Measurements from ENCODE around the gene CLECL1. TPM values are rescaled to one million over a fixed set of nuclear protein-coding genes. Genes with fewer than 3 reads are reported as not detected.
"Not testable (repeated sequence)": the region's sequence is repeated elsewhere in the genome, so short reads cannot be mapped to it uniquely, and the experiment has no call there.

CLECL1 gene
- total RNA-seq, 2 donors from 2014 or later = 0.27 TPM; not detected in 1

- no peak for DNase-seq
- intact Hi-C loops (cut with DNase I, micrococcal nuclease) = loop anchor here in 1 of 2 donors (10.0 kb wide), 1 partner anchor 67 kb away; no protein-coding TSS in a partner anchor
- ATAC-seq = no peak
Measured at GRCh38 chr12:9702255-9702654, 30.6 kb downstream of the CLECL1 start.

DNA sequence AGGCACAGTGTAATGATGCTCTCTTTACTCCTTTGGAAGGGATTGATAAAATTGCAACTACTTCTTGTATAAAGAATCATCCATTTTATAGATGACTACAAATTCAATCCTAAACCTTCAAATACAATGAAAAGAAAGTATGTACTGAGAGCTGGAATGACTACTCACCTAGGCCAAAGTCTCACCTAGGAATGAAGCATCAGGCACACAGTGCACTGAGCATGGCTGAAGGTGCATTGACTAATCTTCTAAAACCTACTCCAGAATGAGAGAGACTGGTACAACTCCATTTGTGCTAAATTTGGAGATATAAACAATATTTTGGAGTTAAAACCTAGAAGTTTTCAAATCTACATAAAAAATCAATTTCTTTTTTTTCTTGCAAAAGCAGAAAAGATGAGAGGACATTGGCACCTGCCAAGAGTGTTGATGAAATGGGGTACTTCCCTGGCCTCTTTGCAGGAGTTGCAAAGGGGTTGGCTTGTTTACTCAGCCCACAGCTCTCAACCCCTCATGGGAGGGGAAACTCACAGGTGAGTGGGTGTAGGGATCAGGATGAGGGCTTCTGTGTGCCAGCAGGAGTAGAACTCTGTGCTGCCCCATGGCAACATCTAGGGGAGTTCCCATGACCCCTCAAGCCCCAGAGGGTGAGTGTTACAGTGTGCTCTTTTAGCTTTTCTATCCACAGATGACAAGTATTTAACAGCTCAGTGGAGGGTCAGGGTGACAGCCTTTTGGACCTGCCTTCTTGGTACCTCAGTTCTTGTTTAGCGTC is 31.3 kb downstream of the CLECL1 start:
- no peak for DNase-seq
- no peak for ATAC-seq
- intact Hi-C loops (cut with DNase I, micrococcal nuclease) = loop anchor here in 1 of 2 donors (10.0 kb wide), 1 partner anchor 67 kb away; no protein-coding TSS in a partner anchor

- DNase-seq (no peak), ATAC-seq (no peak)
- intact Hi-C loops (cut with DNase I, micrococcal nuclease) = loop anchor here in 1 of 2 donors (10.0 kb wide), 1 partner anchor 66 kb away; no protein-coding TSS in a partner anchor
Measured at GRCh38 chr12:9700606-9700956, 32.3 kb downstream of the CLECL1 start.

DNA sequence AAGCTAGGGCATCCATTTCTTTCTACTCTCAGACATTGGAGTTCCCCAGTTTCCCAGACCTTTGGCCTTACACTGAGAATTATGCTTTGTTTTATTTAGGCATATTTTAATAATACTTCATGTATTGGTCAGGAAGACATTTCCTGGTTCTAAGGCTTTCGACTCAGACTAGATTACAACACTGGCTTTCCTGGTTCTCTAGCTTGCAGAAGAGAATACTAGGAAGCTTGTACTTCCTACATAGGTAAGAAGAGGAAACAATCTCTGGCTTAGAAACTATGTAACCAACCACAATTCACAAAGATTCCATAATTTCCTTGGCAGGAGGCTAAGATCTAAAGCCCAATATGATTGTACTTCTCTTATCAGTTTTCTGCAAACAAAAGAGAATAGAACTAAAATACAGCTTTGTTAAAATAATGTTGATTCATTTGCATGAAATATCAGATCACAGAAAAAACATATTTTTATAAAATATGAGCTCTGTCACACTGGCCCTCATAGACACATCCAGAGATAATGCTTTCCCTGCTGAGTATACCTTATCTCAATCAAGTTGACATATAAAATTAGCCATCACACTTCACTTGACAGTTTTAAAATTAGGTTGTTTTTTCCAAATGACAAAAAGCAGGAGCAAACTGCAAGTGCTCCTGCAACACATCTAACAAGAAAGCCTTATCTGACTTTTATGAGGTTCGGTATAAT is 32.8 kb downstream of the CLECL1 start:
- intact Hi-C loops (cut with DNase I, micrococcal nuclease) = loop anchor here in 1 of 2 donors (10.0 kb wide), 1 partner anchor 65 kb away; no protein-coding TSS in a partner anchor
- DNase-seq (no peak), ATAC-seq (peak; percentile 37)

- intact Hi-C loops (cut with DNase I, micrococcal nuclease) = no loop called here
- ATAC-seq = no peak
- DNase-seq = no peak
Measured at GRCh38 chr12:9699269-9699897, 33.5 kb downstream of the CLECL1 start.

- DNase-seq = no peak
- ATAC-seq = no peak
- intact Hi-C loops (cut with DNase I, micrococcal nuclease) = no loop called here
Measured at GRCh38 chr12:9698681-9699080, 34.2 kb downstream of the CLECL1 start.

DNA sequence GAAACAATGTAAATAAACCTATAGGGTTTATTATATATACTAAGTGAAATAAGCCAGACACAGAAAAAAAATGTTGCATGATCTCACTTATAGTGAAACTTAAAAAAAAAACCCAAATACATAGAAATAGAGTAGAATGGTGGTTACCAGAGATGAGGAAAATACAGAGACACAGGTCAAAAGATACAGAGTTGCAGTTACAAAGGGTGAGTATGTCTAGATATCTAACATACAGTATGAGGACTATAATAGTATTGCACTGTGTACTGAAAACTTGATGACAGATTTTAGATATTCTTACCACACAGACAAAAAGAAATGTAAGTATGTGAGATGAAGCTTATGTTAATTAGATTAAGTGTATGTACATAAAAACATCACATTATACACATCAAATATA is 35.3 kb downstream of the CLECL1 start:
- ATAC-seq = no peak
- no peak for DNase-seq
- intact Hi-C loops (cut with DNase I, micrococcal nuclease) = no loop called here

- DNase-seq; intact Hi-C loops (cut with DNase I, micrococcal nuclease); ATAC-seq: not testable (repeated sequence)
Measured at GRCh38 chr12:9695661-9696060, 37.2 kb downstream of the CLECL1 start.

GRCh38 chr12:9695150-9695549 is 37.7 kb downstream of the CLECL1 start:
- ATAC-seq; DNase-seq; intact Hi-C loops (cut with DNase I, micrococcal nuclease): not testable (repeated sequence)

DNA sequence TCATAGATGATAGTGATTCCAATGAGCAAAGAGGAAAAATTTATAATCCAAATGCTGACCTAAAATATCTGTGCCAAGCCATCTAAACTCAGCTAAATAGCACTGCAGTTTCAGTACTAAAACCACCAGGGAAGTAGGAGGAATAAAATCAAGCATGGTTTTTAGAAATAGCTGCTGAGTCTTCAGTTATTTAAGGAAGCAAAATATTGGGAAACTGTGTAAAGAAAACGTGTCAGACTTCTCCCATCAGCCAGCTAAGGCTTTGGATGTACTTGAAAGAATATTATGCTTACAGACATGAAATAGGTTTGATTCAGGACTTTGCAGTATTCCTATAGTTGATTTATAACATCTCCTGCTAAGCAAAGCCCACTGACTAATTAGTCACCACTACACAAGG is 38.7 kb downstream of the CLECL1 start:
- intact Hi-C loops (cut with DNase I, micrococcal nuclease) = no loop called here
- DNase-seq (no peak), ATAC-seq (no peak)

DNA sequence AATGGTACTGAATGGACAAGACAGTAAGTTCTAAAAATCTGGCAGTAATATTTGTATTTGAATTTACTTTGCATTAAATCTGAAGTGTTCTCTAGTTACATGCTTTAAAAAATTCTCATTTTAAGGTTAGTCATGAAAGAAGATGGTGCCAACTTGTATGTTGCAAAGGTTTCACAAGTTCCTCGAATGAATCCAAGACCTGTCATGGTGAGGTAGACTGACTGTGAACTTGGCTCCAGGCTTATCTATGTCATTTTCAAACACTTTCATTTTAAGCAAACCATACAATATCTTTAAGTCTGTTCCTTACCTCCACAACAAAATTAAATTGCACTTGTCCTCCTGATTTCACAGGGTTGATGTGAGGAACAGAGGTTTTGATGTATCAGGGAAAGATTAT is 40.0 kb downstream of the CLECL1 start:
- intact Hi-C loops (cut with DNase I, micrococcal nuclease) = no loop called here

DNA sequence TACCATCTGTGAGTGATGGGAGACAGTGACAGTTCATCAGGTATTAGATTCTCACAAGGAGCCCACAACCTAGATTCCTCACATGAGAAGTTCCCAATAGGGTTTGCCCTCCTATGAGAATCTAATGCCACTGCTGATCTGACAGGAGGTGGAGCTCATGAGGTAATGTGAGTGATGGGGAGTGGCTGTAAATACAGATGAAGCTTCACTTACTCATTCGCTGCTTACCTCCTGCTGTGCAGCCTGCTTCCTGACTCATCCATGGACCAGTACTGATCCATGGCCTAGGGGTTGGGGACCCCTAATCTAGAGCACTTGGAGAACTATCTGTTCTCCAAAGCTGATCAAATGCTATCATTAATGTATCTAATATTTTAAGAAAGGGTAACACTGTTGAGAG is 45.7 kb downstream of the CLECL1 start:
- no peak for ATAC-seq
- intact Hi-C loops (cut with DNase I, micrococcal nuclease) = no loop called here
- no peak for DNase-seq

More for the DNA sequence above, 40.0 kb downstream of the CLECL1 start:
- ATAC-seq (no peak), DNase-seq (no peak)

GRCh38 chr12:9685915-9686314 is 47.0 kb downstream of the CLECL1 start:
- no peak for DNase-seq
- ATAC-seq = no peak
- intact Hi-C loops (cut with DNase I, micrococcal nuclease) = no loop called here

- DNase-seq; intact Hi-C loops (cut with DNase I, micrococcal nuclease); ATAC-seq: not testable (repeated sequence)
Measured at GRCh38 chr12:9685366-9685765, 47.5 kb downstream of the CLECL1 start.

DNA sequence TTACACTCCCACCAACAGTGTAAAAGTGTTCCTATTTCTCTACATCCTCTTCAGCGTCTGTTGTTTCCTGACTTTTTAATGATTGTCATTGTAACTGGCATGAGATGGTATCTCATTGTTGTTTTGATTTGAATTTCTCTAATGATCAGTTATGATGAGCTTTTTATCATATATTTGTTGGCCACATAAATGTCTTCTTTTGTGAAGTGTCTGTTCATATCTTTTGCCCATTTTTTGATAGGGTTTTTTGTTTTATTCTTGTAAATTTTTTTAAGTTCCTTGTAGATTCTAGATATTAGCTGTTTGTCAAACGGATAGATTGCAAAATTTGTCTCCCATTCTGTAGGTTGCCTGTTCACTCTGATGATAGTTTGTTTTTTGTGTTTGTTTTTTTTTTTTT is 49.9 kb downstream of the CLECL1 start:
- intact Hi-C loops (cut with DNase I, micrococcal nuclease); ATAC-seq; DNase-seq: not testable (repeated sequence)

- DNase-seq; intact Hi-C loops (cut with DNase I, micrococcal nuclease); ATAC-seq: not testable (repeated sequence)
Measured at GRCh38 chr12:9682508-9682907, 50.4 kb downstream of the CLECL1 start.

DNA sequence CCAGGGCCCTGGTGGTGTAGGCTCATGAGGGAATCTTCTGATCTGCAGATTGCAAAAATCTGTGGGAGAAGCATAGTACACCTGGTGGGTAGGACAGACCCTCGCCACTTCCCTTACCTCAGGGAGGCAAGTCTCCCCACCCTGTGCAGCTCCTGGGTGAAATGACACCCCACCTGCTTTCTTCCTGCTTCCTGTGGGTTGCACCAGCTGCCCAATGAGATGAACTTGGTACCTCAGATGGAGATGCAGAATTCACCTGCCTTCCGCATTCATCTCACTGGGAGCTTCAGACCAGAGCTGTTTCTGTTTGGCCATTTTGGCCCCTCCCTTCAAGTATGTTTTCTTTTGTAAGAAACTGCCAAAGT is 58.7 kb downstream of the CLECL1 start:
- intact Hi-C loops (cut with DNase I, micrococcal nuclease) = no loop called here
- DNase-seq = peak in 1 of 2 donors; percentile 22
- no peak for ATAC-seq

- ATAC-seq (no peak), DNase-seq (peak; percentile 38 to 49)
- intact Hi-C loops (cut with DNase I, micrococcal nuclease) = no loop called here
Measured at GRCh38 chr12:9673404-9674225, 59.3 kb downstream of the CLECL1 start.
